Neural cell (in vitro differentiated cells): Measurements from ENCODE around the gene CHST11. TPM values are rescaled to one million over a fixed set of nuclear protein-coding genes. Genes with fewer than 3 reads are reported as not detected.

Experiments
- H2AFZ ChIP-seq: fragments of 200-600, 300-800 bp; sonication (generic), shearing (Covaris generic); 2 replicates; pipeline ENCODE4 v1.6.0; 2014; ENCODE audit warnings: low read depth, mild to moderate bottlenecking, antibody characterized with exemption, low read length, moderate library complexity
- H3F3A ChIP-seq: fragments of 200-600 bp; shearing (Covaris generic); 2 replicates; pipeline ENCODE4 v1.6.1; 2016; ENCODE audit warnings: mild to moderate bottlenecking, moderate library complexity, mixed read lengths, antibody characterized with exemption, low read length; ENCODE audit not compliant: insufficient read depth, poor library complexity, severe bottlenecking
- H3K27ac ChIP-seq: fragments of 200-600, 300-800 bp; sonication (generic), shearing (Covaris generic); 2 replicates; pipeline ENCODE4 v1.5.1; 2014; ENCODE audit warnings: mild to moderate bottlenecking, low read length, moderate library complexity
- H3K27me3 ChIP-seq: fragments of 300-800, 200-600 bp; sonication (generic), shearing (Covaris generic); 2 replicates; pipeline ENCODE4 v1.6.0; 2014; ENCODE audit warnings: mild to moderate bottlenecking, low read depth, low read length, moderate library complexity; ENCODE audit not compliant: insufficient read depth
- H3K36me3 ChIP-seq: fragments of 300-800, 200-600 bp; sonication (generic), shearing (Covaris generic); 2 replicates; pipeline ENCODE4 v1.5.1; 2014; ENCODE audit warnings: mild to moderate bottlenecking, antibody characterized with exemption, low read length, moderate library complexity; ENCODE audit not compliant: insufficient read depth
- H3K4me2 ChIP-seq: fragments of 300-800, 200-600 bp; sonication (generic), shearing (Covaris generic); 2 replicates; pipeline ENCODE4 v1.6.0; 2014; ENCODE audit warnings: mild to moderate bottlenecking, low read length
- H3K4me3 ChIP-seq: fragments of 300-800, 200-600 bp; sonication (generic), shearing (Covaris generic); 2 replicates; pipeline ENCODE4 v1.5.1; 2014; ENCODE audit warnings: mild to moderate bottlenecking, low read length, moderate library complexity
- H3K79me2 ChIP-seq: fragments of 200-600 bp; shearing (Covaris generic); replicated peaks from 2 replicates; pipeline ENCODE4 v1.6.0; 2014; ENCODE audit warnings: mild to moderate bottlenecking, low read length, moderate library complexity; ENCODE audit not compliant: insufficient read depth
- H3K9ac ChIP-seq: fragments of 300-800, 200-600 bp; sonication (generic), shearing (Covaris generic); 2 replicates; pipeline ENCODE4 v1.6.1; 2016; ENCODE audit warnings: mild to moderate bottlenecking, low read length, mixed read lengths
- H3K9me2 ChIP-seq: fragments of 200-600 bp; shearing (Covaris generic); 2 replicates; pipeline ENCODE4 v1.6.1; 2016; ENCODE audit warnings: mild to moderate bottlenecking, low read length, mixed read lengths; ENCODE audit not compliant: insufficient read depth
- H3K9me3 ChIP-seq: fragments of 200-600, 300-800 bp; sonication (generic), shearing (Covaris generic); 2 replicates; pipeline ENCODE4 v1.6.1; 2016; ENCODE audit warnings: mild to moderate bottlenecking, mixed run types, low read length, moderate library complexity, mixed read lengths
- H4K20me1 ChIP-seq: fragments of 200-600 bp; shearing (Covaris generic); 2 replicates; pipeline ENCODE4 v1.6.1; 2016; ENCODE audit warnings: mild to moderate bottlenecking, mixed run types; ENCODE audit not compliant: insufficient read depth
- EP300 ChIP-seq: fragments of 450-650 bp; conservative IDR thresholded peaks from 2 replicates; pipeline ENCODE4 v1.6.1; 2014; ENCODE audit warnings: antibody characterized with exemption, mild to moderate bottlenecking, moderate library complexity; ENCODE audit not compliant: poor library complexity, severe bottlenecking
- EZH2 ChIP-seq: fragments of 200-600, 300-800 bp; shearing (Covaris generic), sonication (generic); IDR thresholded peaks from 2 replicates; pipeline ENCODE4 v1.6.1; 2014; ENCODE audit warnings: antibody characterized with exemption, low read length, borderline replicate concordance, mild to moderate bottlenecking; ENCODE audit not compliant: insufficient read depth, poor library complexity, severe bottlenecking
- MXI1 ChIP-seq: fragments of 450-650 bp; conservative IDR thresholded peaks from 2 replicates; pipeline ENCODE4 v1.6.1; 2014; ENCODE audit warnings: antibody characterized with exemption, mild to moderate bottlenecking; ENCODE audit not compliant: poor library complexity, severe bottlenecking
- POLR2AphosphoS5 ChIP-seq: IDR thresholded peaks from 2 replicates; pipeline ENCODE4 v1.6.1; 2012
- RAD21 ChIP-seq: fragments of 450-650 bp; conservative IDR thresholded peaks from 2 replicates; pipeline ENCODE4 v1.6.1; 2014; ENCODE audit warnings: antibody characterized with exemption, mild to moderate bottlenecking, moderate library complexity
- REST ChIP-seq: IDR thresholded peaks from 2 replicates; pipeline ENCODE4 v1.6.1; 2012; ENCODE audit warnings: borderline replicate concordance
- SMC3 ChIP-seq: fragments of 450-650 bp; conservative IDR thresholded peaks from 2 replicates; pipeline ENCODE4 v1.6.1; 2014; ENCODE audit warnings: antibody characterized with exemption, mild to moderate bottlenecking, moderate library complexity; ENCODE audit not compliant: poor library complexity
- TAF1 ChIP-seq: IDR thresholded peaks from 2 replicates; pipeline ENCODE4 v1.6.1; 2012; ENCODE audit warnings: low read depth
- polyA plus RNA-seq: library from polyadenylated mRNA; depleted of rRNA; stranded (reverse); fragments of >200 nt; gene quantifications from 2 replicates; pipeline ENCODE4 v1.2.3, GENCODE V29; 2014
- TF ChIP-seq, protein P1 (sequence below): fragments of 450-650 bp; IDR thresholded peaks from 2 replicates; pipeline ENCODE4 v1.5.1; 2014; ENCODE audit warnings: antibody characterized with exemption, mild to moderate bottlenecking, moderate library complexity; ENCODE audit not compliant: poor library complexity, severe bottlenecking

The CHST11 gene
- polyA plus RNA-seq, 1 donor from 2014 or later = 15.0 TPM

DNA sequence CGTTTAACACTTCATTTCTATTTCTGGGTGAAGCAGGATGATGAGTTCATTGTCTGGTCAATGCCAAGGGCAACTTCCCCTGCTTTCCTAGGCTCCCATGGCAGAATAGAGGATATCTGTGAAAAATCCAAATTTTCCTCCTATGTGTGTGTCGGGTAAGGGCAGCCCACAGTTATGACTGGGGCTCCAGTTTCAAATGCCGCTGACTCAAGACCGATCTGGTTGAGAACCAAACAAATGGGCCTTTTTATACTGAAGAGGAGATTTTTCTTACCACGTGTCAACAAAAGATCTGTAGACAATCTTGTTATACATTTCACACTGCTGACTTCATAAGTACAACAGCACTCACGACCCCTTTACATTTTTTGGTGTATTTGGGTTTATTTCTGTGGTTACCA, 120.8 kb downstream of the CHST11 start:
- H3K9me2 ChIP-seq = no peaks in the 10 kb centered on the region
- H2AFZ ChIP-seq = no peak overlapping the region
- H3K9me3 ChIP-seq = no peaks in the 10 kb centered on the region
- no peak overlapping the region for H3K27ac ChIP-seq
- H3K9ac ChIP-seq = no peak overlapping the region
- no peaks in the 10 kb centered on the region for H3K36me3 ChIP-seq
- no peak overlapping the region for H3K4me2 ChIP-seq
- H3F3A ChIP-seq = no peaks in the 10 kb centered on the region
- H3K27me3 ChIP-seq = no peaks in the 10 kb centered on the region
- no peaks in the 10 kb centered on the region for H4K20me1 ChIP-seq
- no peak overlapping the region for H3K4me3 ChIP-seq
- H3K79me2 ChIP-seq = no peaks in the 10 kb centered on the region
- TF ChIP-seq EP300 (no peak), POLR2AphosphoS5 (no peak), SMC3 (no peak), EZH2 (no peak)

GRCh38 chr12:104578453-104578852, 121.7 kb downstream of the CHST11 start:
- no peak for TF ChIP-seq TAF1
- TF ChIP-seq, protein P1, sequence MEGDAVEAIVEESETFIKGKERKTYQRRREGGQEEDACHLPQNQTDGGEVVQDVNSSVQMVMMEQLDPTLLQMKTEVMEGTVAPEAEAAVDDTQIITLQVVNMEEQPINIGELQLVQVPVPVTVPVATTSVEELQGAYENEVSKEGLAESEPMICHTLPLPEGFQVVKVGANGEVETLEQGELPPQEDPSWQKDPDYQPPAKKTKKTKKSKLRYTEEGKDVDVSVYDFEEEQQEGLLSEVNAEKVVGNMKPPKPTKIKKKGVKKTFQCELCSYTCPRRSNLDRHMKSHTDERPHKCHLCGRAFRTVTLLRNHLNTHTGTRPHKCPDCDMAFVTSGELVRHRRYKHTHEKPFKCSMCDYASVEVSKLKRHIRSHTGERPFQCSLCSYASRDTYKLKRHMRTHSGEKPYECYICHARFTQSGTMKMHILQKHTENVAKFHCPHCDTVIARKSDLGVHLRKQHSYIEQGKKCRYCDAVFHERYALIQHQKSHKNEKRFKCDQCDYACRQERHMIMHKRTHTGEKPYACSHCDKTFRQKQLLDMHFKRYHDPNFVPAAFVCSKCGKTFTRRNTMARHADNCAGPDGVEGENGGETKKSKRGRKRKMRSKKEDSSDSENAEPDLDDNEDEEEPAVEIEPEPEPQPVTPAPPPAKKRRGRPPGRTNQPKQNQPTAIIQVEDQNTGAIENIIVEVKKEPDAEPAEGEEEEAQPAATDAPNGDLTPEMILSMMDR = no peak
- TF ChIP-seq EZH2 = no peak
- TF ChIP-seq SMC3 = no peak
- TF ChIP-seq POLR2AphosphoS5 = no peak
- TF ChIP-seq RAD21 = no peak
- no peak for TF ChIP-seq MXI1
- no peak for TF ChIP-seq EP300
- TF ChIP-seq REST = no peak
- Histone ChIP-seq H3F3A (no peaks in the 10 kb centered on the region), H3K27ac (no peak overlapping the region), H2AFZ (no peak overlapping the region), H3K4me3 (no peak overlapping the region), H3K79me2 (no peaks in the 10 kb centered on the region), H3K9me2 (no peaks in the 10 kb centered on the region), H3K4me2 (no peak overlapping the region), H4K20me1 (no peaks in the 10 kb centered on the region), H3K36me3 (no peaks in the 10 kb centered on the region), H3K9me3 (no peaks in the 10 kb centered on the region), H3K27me3 (no peaks in the 10 kb centered on the region), H3K9ac (no peak overlapping the region)
